A673 (cell line): ENCODE measurements around the gene CLEC1A.

Experiments used
- EZH2 ChIP-seq: fragments of 200-600 bp; sonication (generic); IDR thresholded peaks from 2 replicates; pipeline ENCODE4 v1.6.1; 2017; ENCODE audit warnings: borderline replicate concordance, low read depth, mild to moderate bottlenecking, mixed read lengths, antibody characterized with exemption, low read length; ENCODE audit not compliant: poor library complexity, severe bottlenecking
- TF ChIP-seq, protein P1 (sequence below): fragments of 300-800, 200-600 bp; sonication (generic); conservative IDR thresholded peaks from 2 replicates; pipeline ENCODE4 v1.5.1; 2017; ENCODE audit warnings: low read depth, mild to moderate bottlenecking, antibody characterized with exemption, low read length, moderate library complexity, mixed read lengths

- TF ChIP-seq, protein P1, sequence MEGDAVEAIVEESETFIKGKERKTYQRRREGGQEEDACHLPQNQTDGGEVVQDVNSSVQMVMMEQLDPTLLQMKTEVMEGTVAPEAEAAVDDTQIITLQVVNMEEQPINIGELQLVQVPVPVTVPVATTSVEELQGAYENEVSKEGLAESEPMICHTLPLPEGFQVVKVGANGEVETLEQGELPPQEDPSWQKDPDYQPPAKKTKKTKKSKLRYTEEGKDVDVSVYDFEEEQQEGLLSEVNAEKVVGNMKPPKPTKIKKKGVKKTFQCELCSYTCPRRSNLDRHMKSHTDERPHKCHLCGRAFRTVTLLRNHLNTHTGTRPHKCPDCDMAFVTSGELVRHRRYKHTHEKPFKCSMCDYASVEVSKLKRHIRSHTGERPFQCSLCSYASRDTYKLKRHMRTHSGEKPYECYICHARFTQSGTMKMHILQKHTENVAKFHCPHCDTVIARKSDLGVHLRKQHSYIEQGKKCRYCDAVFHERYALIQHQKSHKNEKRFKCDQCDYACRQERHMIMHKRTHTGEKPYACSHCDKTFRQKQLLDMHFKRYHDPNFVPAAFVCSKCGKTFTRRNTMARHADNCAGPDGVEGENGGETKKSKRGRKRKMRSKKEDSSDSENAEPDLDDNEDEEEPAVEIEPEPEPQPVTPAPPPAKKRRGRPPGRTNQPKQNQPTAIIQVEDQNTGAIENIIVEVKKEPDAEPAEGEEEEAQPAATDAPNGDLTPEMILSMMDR = no peak
- no peak for TF ChIP-seq EZH2
Observed at GRCh38 chr12:10082117-10082874, 16.5 kb downstream of the CLEC1A start.
